PC-3 (cell line): ENCODE results near the gene NFIC. TPM values are rescaled to one million over a fixed set of nuclear protein-coding genes. Genes with fewer than 3 reads are reported as not detected.

Experiments
- ATAC-seq: fragments of 200-7000 bp; cut with Tn5 transposase; 2 replicates; pipeline ENCODE4 v1.9.1; 2020; ENCODE audit warnings: mild to moderate bottlenecking, moderate library complexity
- BruUV-seq: library from RNA; stranded (reverse); fragments of 400-500 nt; replicated peaks from 2 replicates; lab custom pipeline; 2021; lab: Mats Ljungman, UMichigan
- CTCF ChIA-PET: fragments of 300-600 bp; sonication (Branson Sonifier 250); formaldehyde crosslinking; loops from one replicate; lab custom pipeline; 2022; ENCODE audit warnings: antibody characterized with exemption; lab: Charles Lee
- POLR2A ChIA-PET: fragments of 300-600 bp; sonication (Branson Sonifier 250); formaldehyde crosslinking; loops from one replicate; lab custom pipeline; 2022; ENCODE audit warnings: antibody characterized with exemption; ENCODE audit not compliant: unreplicated experiment; lab: Charles Lee
- DNase-seq: peaks from one replicate; pipeline ENCODE4 v3.0.0-alpha.2; 2015
- H2AFZ ChIP-seq: fragments of 300-600 bp; sonication (generic); 2 replicates; pipeline ENCODE4 v1.6.0; 2016; ENCODE audit warnings: antibody characterized with exemption, low read length
- H3F3A ChIP-seq: fragments of 300-600 bp; sonication (generic); one replicate; pipeline ENCODE4 v1.6.0; 2017; ENCODE audit warnings: antibody characterized with exemption, low read length, control low read depth, mild to moderate bottlenecking; ENCODE audit not compliant: unreplicated experiment
- H3K27ac ChIP-seq: fragments of 300-600 bp; sonication (generic); 2 replicates; pipeline ENCODE4 v1.5.1; 2016; ENCODE audit warnings: mild to moderate bottlenecking, low read length
- H3K27me3 ChIP-seq: fragments of 300-600 bp; sonication (generic); 2 replicates; pipeline ENCODE4 v1.6.1; 2016; ENCODE audit warnings: low read length, mixed read lengths
- H3K36me3 ChIP-seq: fragments of 300-600 bp; sonication (generic); 2 replicates; pipeline ENCODE4 v1.6.1; 2016; ENCODE audit warnings: low read depth, mixed run types, low read length, mixed read lengths
- H3K4me1 ChIP-seq: fragments of 300-600 bp; sonication (generic); 2 replicates; pipeline ENCODE4 v1.5.1; 2016; ENCODE audit warnings: low read length; ENCODE audit not compliant: insufficient read depth
- H3K4me2 ChIP-seq: fragments of 300-600 bp; sonication (generic); 2 replicates; pipeline ENCODE4 v1.6.0; 2016; ENCODE audit warnings: low read length
- H3K4me3 ChIP-seq: fragments of 300-600 bp; sonication (generic); 2 replicates; pipeline ENCODE4 v1.5.1; 2016; ENCODE audit warnings: mild to moderate bottlenecking, low read length, mixed read lengths
- H3K79me2 ChIP-seq: fragments of 300-600 bp; sonication (generic); 2 replicates; pipeline ENCODE4 v1.6.1; 2017; ENCODE audit warnings: low read length, mixed read lengths
- H3K9ac ChIP-seq: fragments of 300-600 bp; sonication (generic); 2 replicates; pipeline ENCODE4 v1.6.0; 2016; ENCODE audit warnings: mild to moderate bottlenecking, low read length
- H3K9me2 ChIP-seq: fragments of 300-600 bp; sonication (generic); replicated peaks from 2 replicates; pipeline ENCODE4 v1.6.1; 2016; ENCODE audit warnings: mixed run types, low read length, mixed read lengths
- H3K9me3 ChIP-seq: fragments of 300-600 bp; sonication (generic); 2 replicates; pipeline ENCODE4 v1.6.1; 2016; ENCODE audit warnings: low read length, mixed read lengths
- H4K20me1 ChIP-seq: fragments of 300-600 bp; sonication (generic); 2 replicates; pipeline ENCODE4 v1.6.1; 2016; ENCODE audit warnings: low read length, mixed read lengths
- EZH2 ChIP-seq: fragments of 300-600 bp; sonication (generic); IDR thresholded peaks from one replicate; pipeline ENCODE4 v1.6.1; 2017; ENCODE audit warnings: antibody characterized with exemption, mild to moderate bottlenecking, low read length; ENCODE audit not compliant: unreplicated experiment
- EZH2phosphoT487 ChIP-seq: fragments of 300-600 bp; sonication (generic); IDR thresholded peaks from 2 replicates; pipeline ENCODE4 v1.6.1; 2018; ENCODE audit warnings: mild to moderate bottlenecking, antibody characterized with exemption, low read length, borderline replicate concordance
- intact Hi-C: fragments of 100-400 bp; cut with micrococcal nuclease; formaldehyde crosslinking; loops from 2 replicates; pipeline ENCODE4 v1.9.0; 2023
- total RNA-seq: library from RNA; depleted of rRNA; stranded (reverse); fragments of >200 nt; gene quantifications from 2 replicates; pipeline ENCODE4 v1.2.3, GENCODE V29; 2014
- TF ChIP-seq, protein P1 (sequence below): fragments of 300-600 bp; sonication (generic); conservative IDR thresholded peaks from 2 replicates; pipeline ENCODE4 v1.5.1; 2017; ENCODE audit warnings: antibody characterized with exemption, low read depth, mild to moderate bottlenecking, low read length

The NFIC gene
- total RNA-seq, 1 experiment from 2014 or later = 31.7 TPM

- no peaks in the 10 kb centered on the region for H3K9me3 ChIP-seq
- DNase-seq (peak; percentile 51), ATAC-seq (no peak)
- no peak overlapping the region for H3K4me2 ChIP-seq
- H4K20me1 ChIP-seq = no peaks in the 10 kb centered on the region
- intact Hi-C loops = no loop called here
- H3K4me1 ChIP-seq = peaks cover 8% of the 10 kb centered on the region; the same call in 1 of the 2 replicates
- no peak overlapping the region for H3K9ac ChIP-seq
- H2AFZ ChIP-seq = no peak overlapping the region
- H3K9me2 ChIP-seq = no peaks in the 10 kb centered on the region
- POLR2A ChIA-PET = no interaction called here
- no peak overlapping the region for H3K4me3 ChIP-seq
- no peaks in the 10 kb centered on the region for H3K27me3 ChIP-seq
- no peak for TF ChIP-seq EZH2
- TF ChIP-seq, protein P1, sequence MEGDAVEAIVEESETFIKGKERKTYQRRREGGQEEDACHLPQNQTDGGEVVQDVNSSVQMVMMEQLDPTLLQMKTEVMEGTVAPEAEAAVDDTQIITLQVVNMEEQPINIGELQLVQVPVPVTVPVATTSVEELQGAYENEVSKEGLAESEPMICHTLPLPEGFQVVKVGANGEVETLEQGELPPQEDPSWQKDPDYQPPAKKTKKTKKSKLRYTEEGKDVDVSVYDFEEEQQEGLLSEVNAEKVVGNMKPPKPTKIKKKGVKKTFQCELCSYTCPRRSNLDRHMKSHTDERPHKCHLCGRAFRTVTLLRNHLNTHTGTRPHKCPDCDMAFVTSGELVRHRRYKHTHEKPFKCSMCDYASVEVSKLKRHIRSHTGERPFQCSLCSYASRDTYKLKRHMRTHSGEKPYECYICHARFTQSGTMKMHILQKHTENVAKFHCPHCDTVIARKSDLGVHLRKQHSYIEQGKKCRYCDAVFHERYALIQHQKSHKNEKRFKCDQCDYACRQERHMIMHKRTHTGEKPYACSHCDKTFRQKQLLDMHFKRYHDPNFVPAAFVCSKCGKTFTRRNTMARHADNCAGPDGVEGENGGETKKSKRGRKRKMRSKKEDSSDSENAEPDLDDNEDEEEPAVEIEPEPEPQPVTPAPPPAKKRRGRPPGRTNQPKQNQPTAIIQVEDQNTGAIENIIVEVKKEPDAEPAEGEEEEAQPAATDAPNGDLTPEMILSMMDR = no peak
- TF ChIP-seq EZH2phosphoT487 = no peak
- no TSS peak for BruUV-seq
- no peaks in the 10 kb centered on the region for H3F3A ChIP-seq
- H3K27ac ChIP-seq = no peak overlapping the region
- no peaks in the 10 kb centered on the region for H3K36me3 ChIP-seq
- CTCF ChIA-PET = no interaction called here
- no peaks in the 10 kb centered on the region for H3K79me2 ChIP-seq
Observed at GRCh38 chr19:3350014-3350663, 16.2 kb upstream of the NFIC start.

DNA sequence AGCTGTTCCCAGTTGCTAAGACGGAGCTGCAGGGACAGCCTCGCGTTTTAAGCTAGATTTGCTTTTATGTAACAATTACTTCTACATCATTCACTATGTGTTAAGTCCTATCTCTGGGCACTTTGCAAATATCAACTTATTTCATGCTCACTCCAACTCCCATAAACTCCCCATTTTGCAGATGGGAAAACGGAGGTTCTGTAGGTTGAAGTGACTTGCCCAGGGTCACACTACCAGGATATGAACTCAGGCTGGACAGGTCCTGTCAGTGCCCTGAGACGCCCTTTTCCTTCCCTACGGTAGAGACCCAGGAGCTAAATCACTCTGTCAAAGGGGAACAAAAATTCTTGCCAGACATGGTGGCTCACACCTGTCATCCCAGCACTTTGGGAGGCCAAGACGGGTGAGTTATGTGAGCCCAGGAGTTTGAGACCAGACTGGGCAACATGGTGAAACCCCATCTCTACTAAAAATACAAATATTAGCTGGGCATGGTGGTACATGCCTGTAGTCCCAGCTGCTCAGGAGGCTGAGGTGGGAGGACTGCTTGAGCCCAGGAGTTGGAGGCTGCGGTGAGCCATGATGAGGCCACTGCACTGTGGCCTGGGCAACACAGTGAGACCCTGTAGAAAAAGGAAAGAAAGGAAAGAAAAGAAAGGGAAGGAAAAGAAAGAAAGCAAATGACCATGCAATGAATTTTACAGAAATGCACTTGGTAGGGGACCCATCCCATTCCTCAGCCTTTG, 14.5 kb upstream of the NFIC start:
- H4K20me1 ChIP-seq = no peaks in the 10 kb centered on the region
- DNase-seq (no peak), ATAC-seq (no peak)
- H3F3A ChIP-seq = no peaks in the 10 kb centered on the region
- H3K4me2 ChIP-seq = no peak overlapping the region
- CTCF ChIA-PET = no interaction called here
- no peak overlapping the region for H2AFZ ChIP-seq
- POLR2A ChIA-PET = no interaction called here
- BruUV-seq = no TSS peak
- no peaks in the 10 kb centered on the region for H3K79me2 ChIP-seq
- no peak overlapping the region for H3K27ac ChIP-seq
- peaks cover 3% of the 10 kb centered on the region; the same call in 1 of the 2 replicates for H3K4me1 ChIP-seq
- no peaks in the 10 kb centered on the region for H3K36me3 ChIP-seq
- no peaks in the 10 kb centered on the region for H3K27me3 ChIP-seq
- no peak overlapping the region for H3K4me3 ChIP-seq
- no peak for TF ChIP-seq EZH2phosphoT487
- TF ChIP-seq EZH2 = no peak
- TF ChIP-seq, protein P1 = no peak
- H3K9me3 ChIP-seq = no peaks in the 10 kb centered on the region
- H3K9me2 ChIP-seq = no peaks in the 10 kb centered on the region
- no peak overlapping the region for H3K9ac ChIP-seq
- intact Hi-C loops = no loop called here

- Histone ChIP-seq H4K20me1 (no peaks in the 10 kb centered on the region), H3K9me3 (no peaks in the 10 kb centered on the region), H3K9ac (no peak overlapping the region), H3K79me2 (no peaks in the 10 kb centered on the region), H3K4me1 (no peaks in the 10 kb centered on the region), H3K27ac (no peak overlapping the region), H2AFZ (no peak overlapping the region), H3K4me3 (no peak overlapping the region), H3K9me2 (no peaks in the 10 kb centered on the region), H3K36me3 (no peaks in the 10 kb centered on the region), H3K27me3 (no peaks in the 10 kb centered on the region), H3K4me2 (no peak overlapping the region), H3F3A (no peaks in the 10 kb centered on the region)
- no peak for TF ChIP-seq EZH2phosphoT487
- DNase-seq = no peak
- ChIA-PET CTCF (no interaction called here), POLR2A (no interaction called here)
- intact Hi-C loops = no loop called here
- no peak for ATAC-seq
- no TSS peak for BruUV-seq
Observed at GRCh38 chr19:3353493-3353892, 12.9 kb upstream of the NFIC start.
